Measurements from ENCODE around the gene TIMD4.
A peak's percentile ranks its signal among the peaks of the same experiment; 100 is the strongest.

The TIMD4 gene

DNA sequence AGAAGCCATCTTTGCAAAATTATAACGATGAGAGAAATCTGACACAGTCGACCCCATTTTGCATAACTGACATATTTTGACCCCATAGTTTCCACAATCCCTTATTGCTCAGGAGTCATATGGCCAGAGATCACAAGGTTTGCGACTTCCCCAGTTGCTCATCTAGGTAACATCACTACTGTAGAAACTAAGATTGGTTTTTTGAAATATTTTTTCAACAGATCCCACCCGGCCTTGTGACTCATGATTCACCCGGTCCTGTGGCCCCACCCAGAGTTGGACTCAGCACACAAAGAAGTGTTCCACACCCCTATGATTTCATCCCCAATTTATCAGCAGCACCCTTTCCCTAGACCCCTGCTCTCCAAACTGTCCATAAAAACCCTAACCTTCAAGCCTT lies 50.2 kb downstream of the TIMD4 start:
- no peak for TF ChIP-seq CTCF (IDR thresholded peaks at IDR 0.05)
- no peak for DNase-seq
- H3K9me3 Mint-ChIP-seq, result no peaks in the 10 kb centered on the region
- no peak overlapping the region for H3K27ac Mint-ChIP-seq
- peaks cover 2% of the 10 kb centered on the region for H3K27me3 Mint-ChIP-seq (ENCODE audit: low read depth, poor library complexity)
- no peak overlapping the region for H3K4me3 Mint-ChIP-seq
- peaks cover 9% of the 10 kb centered on the region for H3K4me1 Mint-ChIP-seq
- H3K36me3 Mint-ChIP-seq (ENCODE audit: low read depth), result no peaks in the 10 kb centered on the region

- peaks cover 5% of the 10 kb centered on the region for H3K4me1 Mint-ChIP-seq
- no peaks in the 10 kb centered on the region for H3K9me3 Mint-ChIP-seq
- no peak overlapping the region for H3K4me3 Mint-ChIP-seq
Measured at GRCh38 chr5:156909180-156909579, 53.8 kb downstream of the TIMD4 start.

DNA sequence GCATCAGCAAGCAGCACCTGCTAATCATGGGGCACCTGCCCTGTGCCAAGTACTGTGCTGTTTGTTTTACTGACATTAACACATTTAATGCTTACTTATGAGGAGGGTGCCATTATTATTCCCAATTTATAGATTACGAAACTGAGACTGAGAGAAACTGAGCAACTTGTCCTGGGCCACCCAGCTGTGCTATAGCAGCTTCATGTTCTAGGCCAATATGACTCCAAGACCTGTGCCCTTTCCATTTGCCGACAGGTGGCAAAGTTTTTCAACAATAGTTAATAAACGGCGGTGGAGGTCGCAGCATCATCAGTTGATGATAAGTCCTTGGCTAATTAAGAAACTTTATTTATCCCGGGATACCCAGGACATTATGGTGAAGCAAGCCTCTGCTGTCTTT lies 55.4 kb downstream of the TIMD4 start:
- H3K4me3 Mint-ChIP-seq, result no peak overlapping the region

More at GRCh38 chr5:156909180-156909579, 53.8 kb downstream of the TIMD4 start:
- no peak for TF ChIP-seq CTCF (IDR thresholded peaks at IDR 0.05)
- Mint-ChIP-seq H3K27ac (peak overlapping the region; percentile 64), H3K36me3 (ENCODE audit: low read depth) (no peaks in the 10 kb centered on the region), H3K27me3 (ENCODE audit: low read depth, poor library complexity) (peaks cover 11% of the 10 kb centered on the region)
- DNase-seq, result no peak

GRCh38 chr5:156906807-156907206 lies 56.2 kb downstream of the TIMD4 start:
- Mint-ChIP-seq H3K9me3 (no peaks in the 10 kb centered on the region), H3K27me3 (ENCODE audit: low read depth, poor library complexity) (peaks cover 11% of the 10 kb centered on the region), H3K36me3 (ENCODE audit: low read depth) (no peaks in the 10 kb centered on the region), H3K4me3 (no peak overlapping the region), H3K4me1 (no peaks in the 10 kb centered on the region), H3K27ac (no peak overlapping the region)
- no peak for DNase-seq
- no peak for TF ChIP-seq CTCF (IDR thresholded peaks at IDR 0.05)

More for the DNA sequence above, 55.4 kb downstream of the TIMD4 start:
- no peak for TF ChIP-seq CTCF (IDR thresholded peaks at IDR 0.05)
- H3K4me1 Mint-ChIP-seq, result no peaks in the 10 kb centered on the region
- peaks cover 11% of the 10 kb centered on the region for H3K27me3 Mint-ChIP-seq (ENCODE audit: low read depth, poor library complexity)
- no peaks in the 10 kb centered on the region for H3K36me3 Mint-ChIP-seq (ENCODE audit: low read depth)
- H3K9me3 Mint-ChIP-seq, result no peaks in the 10 kb centered on the region
- DNase-seq, result no peak
- no peak overlapping the region for H3K27ac Mint-ChIP-seq

DNA sequence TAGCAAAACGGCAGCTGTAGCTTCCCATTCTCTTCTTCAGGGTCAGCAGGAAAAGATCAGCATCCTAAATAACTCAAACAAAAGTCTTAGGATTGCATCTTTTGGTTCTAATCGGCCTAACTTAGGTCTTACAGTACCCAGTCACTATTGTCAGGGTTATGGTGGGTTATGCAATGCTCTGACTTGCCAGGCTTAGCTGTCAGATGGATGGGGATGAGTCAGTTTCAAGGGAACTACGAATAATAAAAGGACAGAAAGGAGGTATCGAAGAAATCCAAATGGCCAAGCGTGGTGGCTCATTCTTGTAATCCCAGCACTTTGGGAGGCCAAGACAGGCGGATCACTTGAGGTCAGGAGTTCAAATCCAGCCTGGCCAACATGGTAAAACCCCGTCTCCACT lies 66.5 kb downstream of the TIMD4 start:
- TF ChIP-seq CTCF (IDR thresholded peaks at IDR 0.05), result no peak
- peaks cover 14% of the 10 kb centered on the region for H3K27me3 Mint-ChIP-seq (ENCODE audit: low read depth, poor library complexity)
- H3K4me1 Mint-ChIP-seq, result no peaks in the 10 kb centered on the region
- DNase-seq, result no peak
- no peaks in the 10 kb centered on the region for H3K9me3 Mint-ChIP-seq
- H3K36me3 Mint-ChIP-seq (ENCODE audit: low read depth), result no peaks in the 10 kb centered on the region
- H3K27ac Mint-ChIP-seq, result no peak overlapping the region
- H3K4me3 Mint-ChIP-seq, result no peak overlapping the region

DNA sequence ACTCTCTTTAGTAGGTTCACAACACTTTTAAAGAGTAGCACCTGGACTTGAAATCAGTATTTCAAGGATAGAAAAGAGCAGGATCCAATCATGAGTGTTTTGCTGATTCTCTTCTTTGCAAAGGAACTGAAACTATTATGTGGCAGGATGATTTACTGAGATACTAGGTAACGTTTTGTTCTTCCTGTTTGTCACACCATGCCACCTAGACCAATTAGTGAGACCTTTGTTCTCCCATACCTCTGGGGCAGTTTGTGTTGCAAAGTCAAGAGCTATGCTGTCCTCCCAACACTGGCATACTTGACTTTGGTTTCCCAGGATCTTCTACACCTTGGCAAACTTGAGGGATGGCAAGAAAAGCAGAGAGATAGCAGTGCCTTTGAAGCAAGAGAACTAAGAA lies 69.5 kb downstream of the TIMD4 start:
- no peak for DNase-seq
- no peaks in the 10 kb centered on the region for H3K36me3 Mint-ChIP-seq (ENCODE audit: low read depth)
- TF ChIP-seq CTCF (IDR thresholded peaks at IDR 0.05), result no peak
- H3K9me3 Mint-ChIP-seq, result no peaks in the 10 kb centered on the region
- H3K27ac Mint-ChIP-seq, result no peak overlapping the region
- H3K27me3 Mint-ChIP-seq (ENCODE audit: low read depth, poor library complexity), result peaks cover 3% of the 10 kb centered on the region
- no peaks in the 10 kb centered on the region for H3K4me1 Mint-ChIP-seq
- no peak overlapping the region for H3K4me3 Mint-ChIP-seq
